Activated T-helper 17 cell treated with anti-CD3 and anti-CD28 coated beads, Interleukin-2, amount 50 U/mL, for 72 hours (primary cell): Measurements from ENCODE around the gene GID8. TPM values are rescaled to one million over a fixed set of nuclear protein-coding genes. Genes with fewer than 3 reads are reported as not detected.

Experiments
- ATAC-seq: fragments of 150-1000 bp; cut with Tn5 transposase; replicated peaks from 2 replicates; pipeline ENCODE4 v1.10.0; 2021; ENCODE audit warnings: mild to moderate bottlenecking, moderate library complexity
- H3K27ac Mint-ChIP-seq: one replicate; pipeline ENCODE4 v1.8.0; 2022; ENCODE audit warnings: mixed read lengths
- H3K27me3 Mint-ChIP-seq: one replicate; pipeline ENCODE4 v1.8.0; 2022; ENCODE audit warnings: mixed read lengths
- H3K36me3 Mint-ChIP-seq: one replicate; pipeline ENCODE4 v1.8.0; 2022; ENCODE audit warnings: low read depth, mild to moderate bottlenecking, mixed read lengths
- H3K4me1 Mint-ChIP-seq: one replicate; pipeline ENCODE4 v1.8.0; 2022; ENCODE audit warnings: mixed read lengths
- H3K4me3 Mint-ChIP-seq: one replicate; pipeline ENCODE4 v1.8.0; 2022; ENCODE audit warnings: mild to moderate bottlenecking, mixed read lengths
- H3K9me3 Mint-ChIP-seq: one replicate; pipeline ENCODE4 v1.8.0; 2022; ENCODE audit warnings: mixed read lengths
- total RNA-seq, 2 donors: library from RNA; stranded (reverse); gene quantifications; one replicate each; pipeline ENCODE4 v1.2.3, GENCODE V29; 2022

Gene GID8
- total RNA-seq, 2 donors from 2014 or later = 32.7 to 34.6 TPM

DNA sequence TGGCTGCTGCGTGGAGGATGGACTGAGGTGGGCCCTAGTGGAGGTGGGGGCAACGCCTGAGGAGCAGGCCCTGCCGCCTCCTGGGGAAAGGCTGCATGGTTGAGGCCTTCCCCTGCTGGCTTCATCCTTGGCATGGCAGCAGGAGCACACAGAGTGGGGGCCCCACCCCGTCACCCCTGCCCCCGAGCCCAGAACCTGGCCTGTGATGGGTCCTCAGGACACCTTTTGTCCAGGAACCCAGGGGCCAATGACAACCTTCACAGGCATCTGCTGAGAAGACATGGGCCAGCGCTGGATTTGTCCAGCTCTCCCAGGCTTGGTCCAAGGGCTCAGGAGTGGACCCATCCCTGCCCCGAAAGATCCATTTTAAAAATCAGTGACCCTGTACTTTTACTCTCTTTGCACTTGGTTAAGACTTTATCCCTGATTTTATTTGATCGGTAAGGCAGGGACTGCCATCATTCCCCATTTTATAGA lies 14.0 kb downstream of the GID8 start:
- Mint-ChIP-seq H3K9me3 (no peaks in the 10 kb centered on the region), H3K36me3 (peaks cover 39% of the 10 kb centered on the region), H3K4me3 (peak overlapping the region; percentile 59), H3K27ac (peak overlapping the region; percentile 72), H3K27me3 (no peaks in the 10 kb centered on the region), H3K4me1 (peaks cover 9% of the 10 kb centered on the region)
- ATAC-seq = no peak

DNA sequence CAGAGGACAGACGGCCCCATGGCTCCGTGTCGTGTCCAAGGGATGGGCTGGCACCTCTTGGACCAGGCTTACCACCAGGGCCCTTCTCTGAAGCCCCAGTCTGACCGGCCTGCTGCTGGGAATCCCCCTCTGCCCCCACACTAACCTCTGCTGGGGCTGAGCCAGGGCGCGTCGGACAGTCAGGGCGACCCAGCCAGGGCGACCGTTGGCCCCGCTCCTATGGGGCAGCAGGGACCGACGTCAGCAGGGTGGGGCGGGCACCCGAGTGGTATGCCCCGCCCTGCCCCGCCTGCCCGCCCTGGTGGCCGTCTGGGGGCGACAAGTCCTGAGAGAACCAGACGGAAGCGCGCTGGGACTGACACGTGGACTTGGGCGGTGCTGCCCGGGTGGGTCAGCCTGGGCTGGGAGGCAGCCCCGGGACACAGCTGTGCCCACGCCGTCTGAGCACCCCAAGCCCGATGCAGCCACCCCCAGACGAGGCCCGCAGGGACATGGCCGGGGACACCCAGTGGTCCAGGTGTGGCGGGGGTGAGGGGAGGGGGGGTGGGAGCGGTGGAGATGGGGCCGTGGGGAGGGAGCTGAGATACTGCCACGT lies 14.5 kb downstream of the GID8 start, which contains the start of gene SLC17A9:
TSS of gene SLC17A9 (plus strand) at position 337 of the 595 bp plus-strand sequence. CDS start at position 459, 122 bp downstream.
- H3K4me3 Mint-ChIP-seq = peak within 1 kb of the TSS; percentile 84
- ATAC-seq = peak; percentile 70
- H3K27ac Mint-ChIP-seq = peak within 1 kb of the TSS; percentile 94
- H3K4me1 Mint-ChIP-seq = peaks cover 9% of the 10 kb centered on the region
- H3K36me3 Mint-ChIP-seq = peaks cover 34% of the 10 kb centered on the region
- H3K9me3 Mint-ChIP-seq = no peaks in the 10 kb centered on the region
- H3K27me3 Mint-ChIP-seq = no peaks in the 10 kb centered on the region

DNA sequence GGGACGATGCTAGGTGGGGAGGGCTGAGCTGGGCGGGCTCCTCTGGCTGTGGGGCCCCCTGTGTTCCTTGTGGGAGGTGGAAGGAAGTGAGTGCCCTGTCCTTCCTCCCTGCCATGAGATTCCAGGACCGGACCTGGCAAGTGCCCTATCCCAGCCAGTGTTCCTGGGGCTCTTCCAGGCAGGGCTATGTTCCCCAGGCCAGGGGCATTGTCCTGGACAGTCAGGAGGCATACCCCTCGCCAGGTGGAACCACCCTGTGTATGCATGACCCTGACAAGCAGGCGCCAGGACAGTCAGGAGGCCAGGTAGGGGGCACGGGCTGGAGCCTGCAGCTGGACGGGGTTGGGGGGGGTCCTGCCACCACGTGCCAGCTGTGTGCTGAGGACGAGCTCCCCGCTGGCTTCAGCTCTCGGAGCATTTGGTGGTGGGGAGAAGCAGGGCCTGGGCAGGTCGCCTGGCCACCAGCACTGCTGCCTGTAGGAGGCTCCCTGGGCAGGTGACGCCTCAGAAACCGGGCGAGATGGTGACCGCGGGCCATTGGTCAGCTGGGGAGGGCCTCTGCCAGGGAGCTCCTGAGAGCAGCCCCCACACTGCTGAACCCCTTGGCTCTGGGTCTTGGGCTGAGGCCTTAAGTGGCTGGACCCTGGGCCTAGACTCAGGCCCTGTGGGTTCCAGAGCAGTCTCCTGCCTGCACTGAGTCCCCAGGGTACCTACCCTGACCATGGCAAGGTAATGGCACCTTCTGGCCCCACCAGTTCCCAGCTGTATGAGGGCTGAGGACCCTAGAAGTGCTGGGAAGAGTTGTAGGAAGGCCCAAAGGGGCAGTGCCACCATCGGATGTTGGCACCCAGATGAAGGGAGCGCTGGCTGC lies 15.3 kb downstream of the GID8 start:
- no peaks in the 10 kb centered on the region for H3K27me3 Mint-ChIP-seq
- peak overlapping the region; percentile 84 for H3K4me3 Mint-ChIP-seq
- H3K27ac Mint-ChIP-seq = peak overlapping the region; percentile 94
- peaks cover 26% of the 10 kb centered on the region for H3K36me3 Mint-ChIP-seq
- H3K9me3 Mint-ChIP-seq = no peaks in the 10 kb centered on the region
- ATAC-seq = no peak
- H3K4me1 Mint-ChIP-seq = peaks cover 9% of the 10 kb centered on the region

DNA sequence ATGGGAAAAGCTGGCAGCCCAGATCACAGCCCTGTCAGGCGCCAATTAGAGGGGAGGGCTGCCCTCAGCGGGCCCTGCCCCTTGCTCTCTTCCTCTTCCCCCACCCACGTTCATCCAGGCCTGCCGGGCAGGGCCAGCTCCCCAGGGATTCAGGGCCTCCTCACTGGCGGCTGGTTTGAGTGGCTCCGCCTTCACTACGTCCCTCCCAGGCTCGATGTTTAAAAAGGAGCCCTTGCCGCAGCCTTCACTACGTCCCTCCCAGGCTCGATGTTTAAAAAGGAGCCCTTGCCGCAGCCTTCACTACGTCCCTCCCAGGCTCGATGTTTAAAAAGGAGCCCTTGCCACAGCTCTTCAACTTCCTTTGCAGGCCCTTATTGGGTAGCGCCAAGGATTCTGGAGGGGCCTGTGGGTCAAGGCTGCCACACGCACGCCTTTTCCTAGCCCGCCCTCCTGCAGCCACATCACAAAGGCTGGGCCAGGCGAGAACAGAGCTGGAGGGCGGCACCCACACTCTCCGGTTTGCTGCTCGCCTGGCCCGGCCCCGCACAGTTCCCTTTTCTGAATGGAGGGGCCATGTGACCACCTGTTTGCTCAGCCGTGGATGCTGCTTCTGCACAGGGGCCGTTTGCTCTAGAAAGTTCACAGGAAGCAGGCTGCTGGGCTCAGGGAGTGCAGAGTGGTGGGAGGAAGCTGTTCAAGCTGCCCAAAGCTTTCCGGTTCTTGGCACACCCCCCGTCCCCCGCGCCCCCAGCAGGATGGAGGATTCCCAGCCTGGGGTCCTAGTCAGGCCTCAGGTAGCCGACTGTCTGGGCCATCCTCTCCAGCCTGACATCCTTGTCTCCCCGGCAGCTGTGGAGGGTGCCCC lies 16.1 kb downstream of the GID8 start:
- H3K27ac Mint-ChIP-seq = peak overlapping the region; percentile 94
- H3K9me3 Mint-ChIP-seq = no peaks in the 10 kb centered on the region
- H3K4me1 Mint-ChIP-seq = peaks cover 9% of the 10 kb centered on the region
- ATAC-seq = peak; percentile 78
- peak overlapping the region; percentile 84 for H3K4me3 Mint-ChIP-seq
- peaks cover 18% of the 10 kb centered on the region for H3K36me3 Mint-ChIP-seq
- H3K27me3 Mint-ChIP-seq = no peaks in the 10 kb centered on the region

DNA sequence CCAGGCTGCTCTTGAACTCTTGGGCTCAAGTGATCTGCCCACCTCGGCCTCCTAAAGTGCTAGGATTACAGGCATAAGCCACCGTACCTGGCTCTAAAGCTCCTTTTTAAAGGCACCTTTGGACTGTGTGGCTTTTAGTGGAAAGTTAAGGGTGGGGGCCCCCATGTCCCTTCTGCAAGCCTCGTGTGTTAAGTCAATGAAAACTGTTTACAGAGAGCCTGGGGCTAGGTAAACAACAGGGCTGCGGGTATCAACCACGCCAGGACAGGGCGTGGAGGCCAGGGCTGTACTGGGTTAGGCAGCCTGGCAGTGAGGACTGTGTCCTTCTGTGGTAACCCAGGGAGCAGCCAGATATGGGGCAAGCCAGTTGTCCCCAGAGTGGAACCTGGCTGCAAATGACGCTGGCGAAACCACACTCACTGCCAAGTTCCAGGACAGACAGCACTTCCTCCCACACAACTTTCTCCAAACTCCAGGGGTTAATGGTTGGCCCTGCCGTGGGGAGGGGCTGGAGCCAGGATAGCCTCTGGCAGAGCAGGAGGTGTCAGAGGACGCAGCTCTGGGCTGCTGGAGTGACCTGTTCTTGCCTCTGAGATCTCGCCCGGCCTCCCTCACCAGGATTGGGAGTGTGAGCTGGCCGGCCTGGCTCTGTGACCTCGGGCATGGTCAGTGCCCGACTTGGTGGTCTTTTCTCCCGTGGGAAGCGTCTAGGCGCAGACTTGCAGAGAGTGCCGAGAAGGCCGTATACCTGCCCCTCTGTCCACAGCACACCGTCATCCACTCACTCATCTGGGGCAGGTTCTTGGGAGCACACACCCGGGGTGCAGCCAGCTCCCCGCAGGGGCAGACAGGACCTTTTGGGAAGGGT lies 17.8 kb downstream of the GID8 start:
- peaks cover 5% of the 10 kb centered on the region for H3K4me1 Mint-ChIP-seq
- H3K9me3 Mint-ChIP-seq = no peaks in the 10 kb centered on the region
- ATAC-seq = no peak
- peaks cover under 1% of the 10 kb centered on the region for H3K36me3 Mint-ChIP-seq
- no peaks in the 10 kb centered on the region for H3K27me3 Mint-ChIP-seq
- no peak overlapping the region for H3K4me3 Mint-ChIP-seq
- no peak overlapping the region for H3K27ac Mint-ChIP-seq

DNA sequence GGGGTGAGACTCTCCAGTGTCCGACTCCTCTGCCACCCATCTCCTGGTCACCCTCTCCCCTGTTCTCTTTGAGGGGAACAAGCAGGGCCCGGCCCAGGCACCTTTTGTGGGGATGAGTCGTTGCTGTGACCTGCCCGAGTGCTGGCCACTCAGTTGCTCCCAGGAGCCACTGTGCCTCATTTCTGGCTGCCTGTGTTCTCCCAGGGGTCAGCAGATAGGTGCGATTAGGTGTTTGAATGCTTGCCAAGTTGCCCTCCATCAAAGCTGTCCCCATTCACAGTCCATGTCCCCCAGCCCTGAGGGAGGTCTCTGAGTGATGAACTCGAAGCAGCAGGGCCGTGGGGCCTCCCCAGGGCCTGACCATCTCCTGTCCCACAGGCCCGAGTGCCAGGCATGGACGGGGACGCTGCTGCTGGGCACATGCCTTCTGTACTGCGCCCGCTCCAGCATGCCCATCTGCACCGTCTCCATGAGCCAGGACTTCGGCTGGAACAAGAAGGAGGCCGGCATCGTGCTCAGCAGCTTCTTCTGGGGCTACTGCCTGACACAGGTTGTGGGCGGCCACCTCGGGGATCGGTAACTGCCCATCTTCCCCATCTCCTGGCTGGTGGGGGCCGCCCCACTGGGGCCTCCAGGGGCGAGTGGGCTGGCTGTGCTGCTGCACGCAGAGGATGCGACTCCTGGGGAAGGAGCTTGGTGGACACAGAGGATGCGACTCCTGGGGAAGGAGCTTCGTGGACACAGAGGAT lies 18.6 kb downstream of the GID8 start:
- Mint-ChIP-seq H3K9me3 (no peaks in the 10 kb centered on the region), H3K4me1 (peaks cover 5% of the 10 kb centered on the region), H3K4me3 (no peak overlapping the region), H3K36me3 (no peaks in the 10 kb centered on the region), H3K27me3 (no peaks in the 10 kb centered on the region), H3K27ac (no peak overlapping the region)
- no peak for ATAC-seq

DNA sequence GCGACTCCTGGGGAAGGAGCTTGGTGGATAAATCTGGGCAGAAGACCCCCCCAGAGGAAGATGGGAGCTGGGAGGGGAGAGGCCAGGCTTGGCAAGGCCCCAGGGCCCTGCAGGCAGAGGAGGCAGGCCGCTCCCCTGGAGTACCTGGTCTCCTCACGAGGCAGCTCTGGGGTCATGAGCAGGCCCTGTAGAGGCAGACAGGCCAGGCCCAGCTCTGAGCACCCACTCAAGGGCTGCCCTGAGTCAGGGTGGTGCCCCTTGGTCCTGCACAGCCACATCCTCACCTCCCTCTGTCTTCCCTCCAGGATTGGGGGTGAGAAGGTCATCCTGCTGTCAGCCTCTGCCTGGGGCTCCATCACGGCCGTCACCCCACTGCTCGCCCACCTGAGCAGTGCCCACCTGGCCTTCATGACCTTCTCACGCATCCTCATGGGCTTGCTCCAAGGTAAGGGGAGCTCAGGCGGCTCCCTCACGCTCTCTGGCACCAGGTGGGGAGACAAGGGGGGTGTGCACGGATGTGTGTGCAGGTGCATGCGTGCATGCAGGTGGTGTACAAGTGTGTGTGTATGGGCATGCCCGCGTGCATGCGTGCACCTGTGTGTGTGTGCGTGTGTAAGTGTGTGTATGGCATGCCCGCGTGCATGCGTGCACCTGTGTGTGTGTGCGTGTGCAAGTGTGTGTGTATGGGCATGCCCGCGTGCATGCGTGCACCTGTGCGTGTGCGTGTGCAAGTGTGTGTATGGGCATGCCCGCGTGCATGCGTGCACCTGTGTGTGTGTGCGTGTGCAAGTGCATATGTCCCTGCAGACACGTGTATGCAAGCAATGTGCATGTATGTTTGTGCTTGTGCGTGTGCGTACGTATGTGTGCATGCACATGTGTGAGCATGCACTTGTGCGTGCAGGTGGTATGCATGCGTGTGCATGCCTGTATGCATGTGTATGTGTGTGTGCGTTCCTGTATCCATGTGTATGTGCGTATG lies 19.5 kb downstream of the GID8 start:
- Mint-ChIP-seq H3K27ac (no peak overlapping the region), H3K36me3 (no peaks in the 10 kb centered on the region), H3K27me3 (no peaks in the 10 kb centered on the region), H3K4me3 (no peak overlapping the region), H3K9me3 (no peaks in the 10 kb centered on the region), H3K4me1 (peaks cover 5% of the 10 kb centered on the region)
- ATAC-seq = no peak

DNA sequence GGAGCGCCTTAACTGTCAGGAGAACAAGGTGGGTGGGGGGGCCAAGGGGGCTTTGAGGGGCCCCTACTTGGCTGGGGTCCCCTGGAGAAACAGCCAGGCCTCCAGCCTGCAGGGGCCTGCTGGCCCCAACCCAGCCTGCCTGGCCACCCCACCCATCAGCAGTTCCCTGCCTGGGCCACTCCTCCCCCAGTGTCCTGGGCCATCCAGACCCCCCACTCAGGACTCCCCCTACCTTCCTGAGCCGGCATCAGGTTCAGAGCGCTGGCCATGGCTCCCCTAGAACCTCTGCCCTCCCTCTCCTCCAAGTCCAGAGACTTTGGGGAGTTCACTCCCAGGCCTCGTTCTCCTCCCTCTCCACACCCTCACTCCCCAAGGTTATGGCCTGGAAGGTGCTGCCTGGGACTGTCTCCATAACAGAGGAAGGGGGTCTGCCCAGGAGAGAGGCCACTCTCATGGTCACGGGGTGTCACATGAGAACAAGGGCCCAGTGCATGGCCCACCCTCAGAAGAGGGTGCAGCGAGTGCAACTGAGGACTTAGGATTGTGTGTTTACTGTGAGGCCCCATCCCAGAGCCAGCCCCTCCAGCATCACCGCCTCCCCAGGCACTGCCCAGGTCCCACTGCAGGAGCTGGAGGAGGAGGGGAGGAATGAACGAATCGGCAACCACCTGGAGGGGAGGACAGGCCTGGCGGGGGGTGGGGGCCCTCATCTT lies 20.6 kb downstream of the GID8 start:
- ATAC-seq = no peak
- Mint-ChIP-seq H3K4me3 (no peak overlapping the region), H3K36me3 (no peaks in the 10 kb centered on the region)

DNA sequence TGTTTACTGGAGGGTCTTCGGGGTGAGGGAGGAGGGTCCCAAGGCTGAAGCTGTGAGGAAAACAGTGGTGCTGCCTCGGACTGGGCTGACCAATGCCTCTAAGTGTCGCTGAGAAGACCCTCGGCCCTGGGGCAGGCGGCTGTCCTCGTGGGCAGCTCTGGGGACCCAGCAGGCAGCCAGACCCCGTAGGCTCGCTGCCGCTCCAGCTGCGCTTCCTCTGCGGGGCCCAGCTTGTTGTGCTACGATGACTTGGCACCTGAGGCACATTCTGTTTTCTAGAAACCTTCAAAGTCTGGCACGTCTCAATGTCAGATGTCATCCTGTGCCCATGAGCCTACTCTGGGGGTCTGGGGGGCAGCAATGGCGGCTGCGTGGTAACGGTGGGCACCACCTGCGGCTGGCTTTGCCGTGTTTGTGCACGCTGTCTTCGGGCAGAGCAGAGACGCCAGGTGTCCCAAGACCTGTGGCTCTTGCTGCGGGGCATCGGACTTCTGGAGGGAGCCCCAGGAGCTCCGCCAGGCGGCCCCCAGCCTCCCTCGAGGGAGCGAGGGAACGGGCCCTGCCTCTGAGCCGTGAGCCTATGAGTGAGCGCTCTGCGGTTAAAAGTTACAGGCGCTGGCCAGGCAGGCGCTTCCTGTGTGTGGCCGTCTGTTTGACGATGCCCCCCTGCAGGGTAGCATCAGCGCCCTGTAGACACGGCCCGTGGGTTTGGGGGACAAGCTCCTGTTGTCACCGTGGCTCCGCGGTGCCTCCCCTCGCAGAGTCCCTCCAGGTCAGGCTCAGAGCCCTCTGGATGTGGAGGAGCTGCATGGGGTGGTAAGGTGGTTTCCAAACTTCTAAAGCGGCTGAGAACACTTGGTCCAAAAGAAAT lies 21.4 kb downstream of the GID8 start:
- peak; percentile 23 for ATAC-seq
- H3K27ac Mint-ChIP-seq = no peak overlapping the region
- no peaks in the 10 kb centered on the region for H3K36me3 Mint-ChIP-seq
- H3K4me1 Mint-ChIP-seq = no peaks in the 10 kb centered on the region
- H3K27me3 Mint-ChIP-seq = no peaks in the 10 kb centered on the region
- no peak overlapping the region for H3K4me3 Mint-ChIP-seq
- H3K9me3 Mint-ChIP-seq = no peaks in the 10 kb centered on the region

More for the DNA sequence above, 20.6 kb downstream of the GID8 start:
- no peak overlapping the region for H3K27ac Mint-ChIP-seq
- H3K9me3 Mint-ChIP-seq = no peaks in the 10 kb centered on the region
- H3K4me1 Mint-ChIP-seq = peaks cover 5% of the 10 kb centered on the region
- no peaks in the 10 kb centered on the region for H3K27me3 Mint-ChIP-seq

DNA sequence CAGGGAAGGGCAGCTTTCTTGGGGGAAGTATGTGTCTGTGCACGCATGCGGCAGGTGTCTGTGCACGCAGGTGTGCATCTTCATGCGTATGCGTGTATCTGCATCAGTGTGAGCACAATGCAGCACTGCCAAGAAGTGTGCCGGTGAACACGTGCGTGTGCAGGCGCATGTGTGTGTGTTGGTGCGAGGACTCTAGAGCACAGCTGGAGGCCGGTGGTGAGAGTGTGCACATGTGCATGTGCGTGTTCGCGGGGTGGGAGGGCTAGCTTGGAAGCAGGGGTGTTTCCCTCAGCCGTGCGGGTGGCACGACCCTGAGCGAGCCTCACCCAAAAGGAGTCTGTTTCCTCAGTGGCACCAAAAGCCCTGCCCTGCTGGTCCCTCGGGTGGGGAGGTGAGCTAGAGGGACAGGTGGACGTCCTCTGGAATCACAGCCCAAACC lies 22.1 kb downstream of the GID8 start:
- H3K27me3 Mint-ChIP-seq = no peaks in the 10 kb centered on the region
- H3K27ac Mint-ChIP-seq = no peak overlapping the region
- no peaks in the 10 kb centered on the region for H3K4me1 Mint-ChIP-seq
- ATAC-seq = no peak
- no peak overlapping the region for H3K4me3 Mint-ChIP-seq
- H3K9me3 Mint-ChIP-seq = no peaks in the 10 kb centered on the region
- H3K36me3 Mint-ChIP-seq = no peaks in the 10 kb centered on the region
